ENCODE data around the gene LMTK3. TPM values are rescaled to one million over a fixed set of nuclear protein-coding genes. Genes with fewer than 3 reads are reported as not detected.

LMTK3 gene
- total RNA-seq, 4 donors from 2014 or later, result not detected

- TF ChIP-seq CTCF (IDR thresholded peaks at IDR 0.05; ENCODE audit: low read depth), result no peak
Measured at GRCh38 chr19:48530770-48531169, 19.1 kb upstream of the LMTK3 start.

GRCh38 chr19:48530066-48530720 is 18.6 kb upstream of the LMTK3 start:
- TF ChIP-seq CTCF (IDR thresholded peaks at IDR 0.05; ENCODE audit: low read depth), result no peak

- no peak for TF ChIP-seq CTCF (IDR thresholded peaks at IDR 0.05; ENCODE audit: low read depth)
Measured at GRCh38 chr19:48529156-48529555, 17.5 kb upstream of the LMTK3 start.

- TF ChIP-seq CTCF (IDR thresholded peaks at IDR 0.05; ENCODE audit: low read depth), result no peak
Measured at GRCh38 chr19:48524732-48525131, 13.1 kb upstream of the LMTK3 start.

- no peak for TF ChIP-seq CTCF (IDR thresholded peaks at IDR 0.05; ENCODE audit: low read depth)
Measured at GRCh38 chr19:48524221-48524620, 12.6 kb upstream of the LMTK3 start.

GRCh38 chr19:48520134-48520533 is 8.5 kb upstream of the LMTK3 start:
- no peak for TF ChIP-seq CTCF (IDR thresholded peaks at IDR 0.05; ENCODE audit: low read depth)

GRCh38 chr19:48518207-48518606 is 6.6 kb upstream of the LMTK3 start:
- TF ChIP-seq CTCF (IDR thresholded peaks at IDR 0.05; ENCODE audit: low read depth), result no peak
